GM18858 (cell line): ENCODE data around the gene DAGLB.
A peak's percentile ranks its signal among the peaks of the same experiment; 100 is the strongest.
"Not testable (repeated sequence)": the region's sequence is repeated elsewhere in the genome, so short reads cannot be mapped to it uniquely, and the experiment has no call there.

Experiments used
- ATAC-seq: cut with Tn5 transposase; IDR thresholded peaks from one replicate; pipeline ENCODE4 v1.9.1; 2021; ENCODE audit not compliant: unreplicated experiment

Gene DAGLB

DNA sequence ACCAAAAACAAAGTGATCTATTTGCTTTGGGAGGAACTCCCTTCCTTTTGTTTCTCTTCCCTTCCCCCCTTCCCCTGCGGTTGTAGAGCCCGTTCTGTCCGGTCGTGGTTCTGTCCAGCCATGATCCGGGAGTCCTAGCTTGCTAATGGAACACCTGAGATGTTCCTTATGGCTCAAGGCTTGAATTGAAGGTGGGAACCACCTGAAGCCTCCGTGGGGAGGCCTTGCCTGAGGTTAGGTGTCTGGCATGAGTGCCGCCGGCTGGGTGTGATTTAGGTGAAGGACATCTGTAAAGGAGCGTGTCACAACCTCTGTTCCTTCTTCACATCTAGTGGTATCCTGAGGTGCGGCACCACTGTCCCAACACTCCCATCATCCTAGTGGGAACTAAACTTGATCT, 46.2 kb downstream of the DAGLB start:
- ATAC-seq: no peak

DNA sequence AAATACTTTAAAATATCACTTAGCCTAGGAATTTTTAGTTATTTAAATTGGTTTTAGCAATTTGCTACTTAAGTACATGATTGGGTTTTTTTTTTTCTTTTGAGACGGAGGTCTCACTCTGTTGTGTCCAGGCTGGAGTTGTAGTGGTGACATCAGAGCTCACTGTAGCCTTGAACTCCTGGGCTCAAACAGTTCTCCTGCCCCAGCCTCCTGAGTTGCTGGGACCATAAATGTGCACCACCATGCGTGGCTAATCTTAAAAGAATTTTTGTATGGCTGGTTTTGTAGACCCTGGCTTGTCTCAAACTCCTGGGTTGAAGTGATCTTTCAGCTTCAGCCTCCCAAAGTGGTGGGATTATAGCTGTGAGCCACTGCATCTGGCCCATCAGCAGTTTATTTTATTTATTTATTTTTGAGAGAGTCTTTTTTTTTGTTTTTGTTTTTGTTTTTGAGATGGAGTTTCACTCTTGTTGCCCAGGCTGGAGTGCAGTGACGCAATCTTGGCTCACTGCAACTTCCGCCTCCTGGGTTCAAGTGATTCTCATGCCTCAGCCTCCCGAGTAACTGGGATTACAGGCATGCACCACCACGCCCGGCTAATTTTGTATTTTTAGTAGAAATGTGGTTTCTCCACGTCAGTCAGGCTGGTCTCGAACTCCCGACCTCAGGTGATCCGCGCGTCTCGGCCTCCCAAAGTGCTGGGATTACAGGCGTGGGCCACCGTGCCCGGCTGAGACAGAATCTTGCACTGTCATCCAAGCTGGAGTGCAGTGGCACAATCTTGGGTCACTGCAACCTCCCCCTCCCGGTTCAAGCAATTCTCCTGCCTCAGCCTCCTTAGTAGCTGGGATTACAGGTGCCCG, 47.3 kb downstream of the DAGLB start:
- not testable (repeated sequence) for ATAC-seq

DNA sequence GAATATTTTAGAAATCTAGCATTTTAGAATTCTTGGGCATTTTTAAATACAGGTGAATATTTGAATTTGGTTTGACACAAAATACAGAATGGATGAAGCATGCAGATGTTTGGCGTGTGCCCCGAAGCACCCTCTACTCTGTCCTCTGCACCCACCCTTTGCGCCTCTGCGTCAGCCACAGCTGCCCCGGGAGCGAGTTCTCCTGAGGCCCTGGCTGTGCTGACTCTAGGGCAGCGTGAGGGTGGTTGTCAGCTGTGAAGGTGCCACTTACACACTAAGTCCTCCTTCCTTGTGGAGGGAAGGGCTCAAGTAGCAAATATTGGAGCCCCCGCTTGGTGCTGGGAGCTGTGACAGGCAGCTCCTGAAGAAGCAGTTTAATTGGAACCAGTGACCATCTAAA, 48.4 kb downstream of the DAGLB start:
- ATAC-seq: no peak

DNA sequence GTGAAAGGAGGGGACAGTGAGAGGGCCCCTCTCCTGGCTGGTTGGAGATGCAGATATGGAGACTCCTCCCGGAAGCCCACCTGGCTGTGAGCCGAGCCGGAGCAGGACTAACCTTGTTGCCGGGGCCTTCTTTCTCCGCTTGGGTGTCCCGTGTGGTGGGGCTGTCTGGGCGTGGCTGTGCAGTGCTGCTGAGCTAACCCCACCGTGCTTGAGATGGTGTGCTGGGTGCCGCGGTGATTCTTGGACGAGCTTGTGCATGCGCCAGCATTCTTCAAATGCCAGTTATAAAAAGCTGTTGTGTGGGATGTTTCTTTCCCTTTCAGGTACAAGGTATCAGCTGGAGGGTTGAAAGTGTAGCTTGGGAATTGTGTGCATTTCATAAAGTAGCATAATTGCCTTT, 48.8 kb downstream of the DAGLB start:
- ATAC-seq: no peak

DNA sequence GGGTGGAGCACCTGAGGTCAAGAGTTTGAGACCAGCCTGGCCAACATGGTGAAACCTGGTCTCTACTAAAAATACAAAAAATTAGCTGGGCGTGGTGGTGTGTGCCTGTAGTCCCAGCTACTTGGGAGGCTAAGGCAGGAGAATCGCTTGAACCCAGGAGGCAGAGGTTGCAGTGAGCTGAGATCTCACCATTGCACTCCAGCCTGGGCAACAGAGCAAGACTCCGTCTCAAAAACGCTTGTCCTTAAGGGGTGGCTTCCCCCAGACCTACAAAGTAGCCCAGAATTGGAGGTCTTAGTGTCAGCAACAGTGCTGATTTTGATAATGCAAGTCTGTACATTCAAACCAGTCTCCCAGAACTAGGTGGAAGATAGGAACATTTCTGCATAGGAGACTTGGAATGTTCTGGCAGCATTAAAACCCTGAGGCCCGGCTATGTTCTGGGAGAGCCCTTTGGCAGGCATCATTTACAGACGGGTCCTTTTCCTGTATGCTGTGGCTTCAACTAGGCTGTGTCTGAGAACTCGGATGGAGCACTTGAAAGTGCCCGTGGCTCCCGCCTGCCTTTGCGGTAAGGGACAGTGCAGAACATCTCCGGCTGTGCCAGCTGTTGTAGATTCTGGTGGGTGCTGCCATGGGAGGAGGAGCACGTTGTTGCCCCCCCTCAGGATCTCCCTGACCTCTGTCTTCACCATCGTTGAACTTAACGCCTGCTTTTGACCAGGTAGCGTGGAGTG, 49.8 kb downstream of the DAGLB start:
- not testable (repeated sequence) for ATAC-seq

DNA sequence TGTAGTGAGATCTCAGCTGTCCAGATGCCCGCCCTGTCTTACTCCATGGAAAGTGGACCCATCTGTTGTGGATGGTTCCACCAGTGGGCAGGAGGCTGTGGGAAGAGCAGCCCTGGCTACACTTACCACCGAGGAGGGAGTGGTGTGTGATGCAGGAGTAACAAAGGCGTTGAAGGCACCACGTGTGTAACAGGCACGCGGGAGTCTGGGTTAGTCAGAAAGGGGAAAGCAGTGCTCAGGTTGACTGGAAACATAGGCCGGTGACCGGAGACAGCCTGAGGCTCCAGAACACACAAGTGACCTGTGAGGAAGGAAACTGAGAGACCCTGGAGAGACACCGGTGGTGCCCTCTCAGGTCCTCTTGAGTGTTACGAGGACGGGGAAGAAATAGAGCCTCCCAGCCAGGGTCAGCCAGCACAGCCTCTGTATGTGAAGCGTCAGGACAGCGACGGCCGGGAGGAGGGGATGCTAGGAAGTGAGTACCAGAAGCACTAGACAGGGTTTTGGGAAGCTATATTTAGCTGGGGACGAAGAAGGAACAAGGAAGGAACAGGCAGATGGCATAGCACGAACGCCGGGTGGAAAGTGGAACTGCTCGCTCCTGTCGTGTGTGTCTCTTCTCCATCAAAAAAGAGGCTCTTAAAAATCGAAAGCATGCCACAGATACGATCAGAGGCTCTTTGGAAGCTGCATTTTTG, 51.7 kb downstream of the DAGLB start:
- ATAC-seq: no peak

DNA sequence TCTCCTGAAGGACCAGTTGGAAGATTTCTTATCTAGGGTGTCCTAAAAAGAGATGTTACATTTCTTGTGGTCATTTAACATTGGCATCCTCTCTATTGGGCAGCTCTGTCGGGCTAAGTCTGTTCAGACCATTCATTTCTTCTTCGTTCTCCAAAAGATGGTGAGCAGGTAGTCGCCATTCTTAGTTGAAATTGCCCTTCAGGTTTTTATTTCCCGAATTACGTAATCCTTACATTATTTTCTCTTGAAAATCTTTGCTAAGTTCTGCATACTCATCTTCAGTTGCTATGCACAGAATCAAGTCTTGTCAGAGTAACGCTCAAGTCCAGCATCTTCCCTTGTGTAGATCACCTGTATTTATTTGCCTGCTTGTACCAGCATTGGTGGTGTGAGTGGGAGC, 53.6 kb downstream of the DAGLB start:
- no peak for ATAC-seq

DNA sequence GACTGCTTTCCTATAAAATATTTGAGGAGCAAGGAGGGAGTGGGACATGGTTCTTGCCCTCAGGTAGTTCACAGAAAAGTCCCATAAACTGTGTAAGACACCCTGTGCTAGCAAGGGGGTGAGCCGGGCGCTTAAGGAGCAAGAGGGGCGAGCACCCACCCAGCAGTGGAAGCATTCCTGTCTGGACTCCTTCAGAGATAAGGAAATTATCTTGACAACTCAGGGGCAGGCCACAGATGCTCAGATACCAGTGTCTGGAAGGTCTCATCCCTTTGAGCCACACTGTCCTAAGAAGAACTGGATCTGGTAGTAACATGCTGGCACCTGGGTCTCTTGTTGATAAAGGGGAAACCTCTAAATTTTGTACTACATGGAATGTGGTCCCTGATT, 54.1 kb downstream of the DAGLB start:
- no peak for ATAC-seq

DNA sequence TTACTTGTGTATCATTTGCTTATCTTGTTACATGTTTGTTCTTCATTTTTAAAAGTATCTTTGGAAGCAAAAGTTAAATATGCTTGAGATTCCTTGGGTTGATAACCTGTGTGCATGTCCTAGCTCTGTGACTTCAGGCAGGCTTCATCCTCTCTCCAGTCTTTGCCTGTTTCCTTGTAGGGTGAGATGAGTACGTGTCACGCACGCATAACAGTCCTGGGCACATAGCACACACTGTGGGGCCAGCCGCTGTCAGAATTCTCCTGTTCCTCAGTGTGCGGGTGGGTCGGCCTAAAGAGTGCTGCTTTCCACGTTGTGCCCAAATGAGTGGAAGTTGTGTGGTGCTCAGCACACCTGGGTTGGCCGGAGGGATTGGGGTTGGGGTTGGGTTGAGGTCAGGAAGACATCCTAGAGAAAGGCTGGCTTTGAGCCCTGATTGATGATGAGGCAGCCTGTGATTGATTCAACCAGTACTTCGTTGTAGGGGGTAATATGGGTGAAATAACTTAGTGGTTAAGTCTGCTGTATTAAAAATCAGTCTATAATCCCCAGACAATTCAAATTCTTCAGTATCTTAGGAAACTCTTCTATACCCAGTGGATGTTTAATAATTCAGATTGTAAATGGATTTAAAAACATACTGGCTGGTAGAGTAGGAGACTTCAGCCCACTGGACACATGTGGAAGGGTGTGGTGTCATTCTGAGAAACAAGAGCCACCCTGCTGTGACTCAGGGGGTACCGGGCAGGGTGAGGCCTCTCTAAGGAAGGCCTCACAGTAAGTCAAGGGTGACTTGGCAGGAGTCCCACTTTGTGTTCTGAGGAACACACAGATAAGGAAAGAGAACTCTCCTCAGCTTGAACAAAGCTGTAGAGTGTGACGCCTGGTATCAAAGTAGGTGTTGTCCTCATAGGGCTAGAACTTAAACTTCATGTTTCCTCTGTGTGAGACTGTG, 54.8 kb downstream of the DAGLB start:
- peak; percentile 65 for ATAC-seq

DNA sequence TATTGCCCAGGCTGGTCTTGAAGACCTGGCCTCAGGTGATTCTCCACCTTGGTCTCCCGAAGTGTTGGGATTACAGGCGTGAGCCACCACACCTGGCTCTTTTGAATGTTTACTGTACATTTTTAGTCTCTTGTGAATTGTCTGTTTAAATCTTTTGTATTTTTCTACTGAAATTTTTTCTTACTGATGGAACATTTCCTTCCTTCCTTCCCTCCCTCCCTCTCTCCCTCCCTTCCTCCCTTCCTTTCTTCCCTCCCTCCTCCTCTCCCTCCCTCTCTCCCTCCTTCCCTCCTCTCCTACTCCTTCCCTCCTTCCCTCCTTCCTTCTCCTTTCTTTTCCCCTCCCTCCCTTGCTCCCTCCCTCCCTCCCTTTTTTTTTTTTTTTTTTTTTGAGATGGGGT, 58.0 kb downstream of the DAGLB start:
- no peak for ATAC-seq

DNA sequence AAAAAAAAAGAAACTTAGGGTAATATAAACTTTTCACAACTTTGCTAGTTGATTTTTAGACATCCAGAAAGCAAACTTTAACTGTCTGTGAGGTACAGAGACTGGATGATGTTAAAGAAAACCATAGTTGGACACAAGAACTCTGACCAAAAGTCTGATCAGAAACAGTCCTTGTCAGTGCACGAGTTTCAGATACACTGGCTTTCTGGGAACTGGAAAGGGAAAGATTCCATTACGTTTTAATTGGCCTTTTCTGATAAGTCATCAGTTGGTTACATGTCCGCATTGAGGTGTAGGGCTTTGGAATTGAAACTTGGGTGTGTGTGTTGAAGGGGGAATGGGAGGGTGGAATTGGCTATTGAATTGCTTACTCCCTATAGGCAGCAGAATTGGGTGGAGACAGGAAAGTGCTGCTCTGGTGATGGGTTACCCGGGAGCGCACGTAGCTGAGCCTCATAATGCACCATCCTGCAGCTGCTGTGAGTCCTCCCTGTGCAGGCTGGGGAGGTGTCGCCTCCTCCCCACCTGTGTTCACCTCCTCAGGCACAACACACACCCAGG, 59.9 kb downstream of the DAGLB start:
- ATAC-seq: no peak

DNA sequence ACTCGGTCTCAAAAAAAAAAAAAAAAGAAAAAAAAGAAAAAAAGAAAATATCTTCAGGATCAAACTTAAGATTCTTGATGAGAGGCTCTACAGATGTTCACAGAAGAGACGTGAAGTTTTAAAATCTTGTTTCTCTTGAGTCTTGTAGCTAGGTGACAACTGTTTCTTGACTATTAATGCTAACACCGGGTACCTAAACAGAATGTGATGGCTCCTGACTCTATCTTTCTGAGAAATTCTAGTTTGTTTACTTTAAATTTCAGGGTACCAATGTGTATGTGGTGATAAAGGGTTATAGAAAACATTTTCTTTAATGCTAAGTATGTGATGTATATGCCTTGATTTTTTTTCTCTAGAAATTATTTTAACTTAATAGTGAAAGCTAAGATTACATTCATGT, 61.0 kb downstream of the DAGLB start:
- ATAC-seq: no peak

DNA sequence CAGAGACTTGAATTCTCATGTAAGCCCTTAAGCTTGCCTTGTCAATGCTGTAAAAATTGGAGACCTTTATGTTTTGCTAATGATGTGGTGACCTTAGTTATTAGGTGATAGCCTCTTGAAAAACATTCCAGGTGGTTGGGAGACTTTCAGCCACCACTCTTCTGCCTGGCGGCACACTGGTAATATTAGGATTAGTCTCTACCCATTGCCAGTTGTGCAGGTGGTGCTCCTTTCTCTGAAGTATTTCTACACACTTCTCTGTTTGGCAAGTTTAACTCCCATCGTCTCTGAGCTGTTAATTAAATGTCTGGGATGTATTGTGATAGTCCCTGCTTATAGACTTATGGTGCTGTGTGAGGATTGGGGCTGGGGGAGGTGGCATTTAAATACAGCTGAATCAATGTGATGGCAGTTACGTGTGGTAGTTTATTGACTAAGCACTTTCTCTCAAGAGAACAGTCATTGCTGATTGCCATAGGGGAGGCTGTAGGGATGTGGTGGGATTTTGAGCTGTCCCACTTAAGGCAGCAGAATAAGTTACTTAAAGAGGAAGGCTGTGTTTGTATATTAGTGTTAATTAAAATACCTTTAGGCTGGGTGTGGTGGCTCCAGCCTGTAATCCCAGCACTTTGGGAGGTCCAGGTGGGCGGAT, 61.7 kb downstream of the DAGLB start:
- no peak for ATAC-seq

DNA sequence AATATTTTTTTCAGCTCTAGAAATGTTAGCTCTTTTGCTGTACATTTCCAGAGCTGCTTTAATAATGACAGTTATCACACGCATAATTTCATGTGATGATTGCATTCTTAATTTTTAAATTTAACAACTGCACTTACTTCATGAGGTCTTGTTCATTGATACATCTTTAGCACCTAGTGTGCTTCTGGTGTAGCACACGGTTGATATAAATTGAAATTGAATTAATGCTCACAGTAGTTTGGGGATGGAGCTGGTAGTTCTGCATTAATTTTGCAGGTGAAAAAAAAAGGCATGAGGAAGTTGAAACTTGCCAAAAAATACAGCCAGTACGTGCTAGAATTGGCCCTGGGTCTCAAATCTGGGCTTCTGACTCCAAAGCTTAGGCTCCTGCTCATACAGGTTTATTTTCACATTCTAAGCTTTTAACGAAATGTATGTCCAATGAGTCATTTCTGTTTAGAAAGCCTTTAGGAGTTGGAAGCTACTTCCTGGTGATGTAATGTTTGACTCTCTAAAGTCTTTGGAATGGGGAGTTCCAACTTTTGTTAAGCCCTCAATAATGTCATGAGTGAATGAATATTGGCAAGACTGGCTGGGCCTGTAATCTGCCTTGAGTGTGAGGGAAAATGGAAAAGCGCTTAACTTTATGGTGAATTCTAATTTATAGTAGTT, 62.5 kb downstream of the DAGLB start:
- ATAC-seq: no peak

DNA sequence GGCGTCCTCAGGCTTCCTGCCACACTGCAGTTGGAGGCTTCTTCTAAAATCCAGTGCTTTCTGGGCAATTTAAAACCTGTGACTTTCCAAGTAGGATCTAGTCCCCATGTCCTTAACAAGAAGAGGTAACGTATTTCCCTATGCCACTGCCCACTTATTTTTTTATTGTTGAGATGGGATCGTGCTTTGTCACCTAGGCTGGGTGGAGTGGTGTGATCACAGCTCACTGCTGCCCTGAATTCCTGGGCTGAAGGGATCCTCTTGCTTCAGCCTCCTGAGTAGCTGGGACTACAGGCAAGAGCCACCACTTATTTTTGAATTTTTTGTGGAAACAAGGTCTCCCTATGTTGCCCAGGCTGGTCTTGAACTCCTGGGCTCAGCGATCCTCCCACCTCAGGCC, 63.4 kb downstream of the DAGLB start:
- ATAC-seq: no peak

DNA sequence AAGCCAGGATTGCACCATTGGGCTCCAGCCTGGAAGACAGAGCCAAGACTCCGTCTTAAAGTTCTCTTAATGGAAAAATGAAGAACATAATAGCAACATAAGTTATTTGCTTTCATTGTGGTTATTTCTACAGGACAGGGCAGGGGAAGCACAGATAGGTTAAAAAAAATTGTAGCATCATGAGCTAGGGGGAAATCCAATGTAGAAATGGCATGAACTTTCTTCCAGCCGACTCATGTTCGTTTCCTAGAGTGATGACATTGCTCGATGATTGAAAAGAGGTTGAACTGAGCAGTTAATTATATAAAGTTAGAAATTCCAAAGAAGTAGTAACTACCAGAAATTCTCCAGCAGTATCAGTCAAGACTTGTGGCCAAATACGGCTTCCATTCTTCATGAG, 64.9 kb downstream of the DAGLB start:
- no peak for ATAC-seq

DNA sequence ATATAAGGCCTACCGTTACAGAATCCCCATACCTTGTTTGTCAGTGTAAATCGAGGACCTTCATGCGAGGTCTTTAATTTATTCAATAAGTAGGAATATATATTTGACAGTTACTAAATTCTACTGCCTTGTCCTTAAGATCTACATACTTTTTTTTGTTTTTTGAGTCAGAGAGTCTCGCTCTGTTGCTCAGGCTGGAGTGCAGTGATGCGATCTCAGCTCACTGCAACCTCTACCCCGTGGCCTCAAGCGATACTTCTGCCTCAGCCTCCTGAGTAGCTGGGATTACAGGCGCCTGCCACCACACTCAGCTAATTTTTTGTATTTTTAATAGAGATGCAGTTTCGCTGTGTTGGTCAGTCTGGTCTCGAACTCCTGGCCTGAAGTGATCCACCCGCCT, 65.9 kb downstream of the DAGLB start:
- ATAC-seq: not testable (repeated sequence)

DNA sequence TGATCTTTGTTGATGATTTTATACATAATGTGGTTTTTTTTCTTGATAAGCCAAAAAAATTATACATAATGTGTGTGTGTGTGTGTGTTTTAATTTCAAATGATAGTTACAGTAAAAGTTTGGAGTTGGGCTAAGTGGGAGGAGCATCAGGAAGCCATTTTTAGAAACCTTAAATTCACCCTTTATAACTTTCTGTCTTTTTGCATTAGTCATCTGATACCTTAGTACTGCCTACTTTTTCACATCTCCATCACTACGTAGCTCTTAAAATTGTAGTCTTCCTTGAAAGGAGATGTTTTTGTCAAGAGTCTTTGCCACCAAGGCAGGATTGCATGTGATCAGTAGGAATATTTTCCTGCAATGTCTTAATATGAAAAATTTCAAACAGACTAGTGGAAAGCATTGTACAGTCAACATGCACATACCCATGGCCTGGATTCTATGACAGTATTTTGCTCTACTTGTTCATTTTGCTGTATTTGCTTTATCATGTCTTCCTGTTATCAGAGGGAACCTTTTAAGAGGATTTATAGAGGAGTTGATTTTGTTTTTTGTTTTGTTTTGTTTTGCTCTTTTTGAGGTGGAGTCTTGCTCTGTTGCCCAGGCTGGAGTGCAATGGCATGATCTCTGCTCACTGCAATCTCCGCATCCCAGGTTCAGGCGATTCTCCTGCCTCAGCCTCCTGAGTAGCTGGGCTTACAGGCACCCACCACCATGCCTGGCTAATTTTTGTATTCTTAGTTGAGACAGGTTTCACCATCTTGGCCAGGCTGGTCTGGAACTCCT, 67.3 kb downstream of the DAGLB start:
- no peak for ATAC-seq

DNA sequence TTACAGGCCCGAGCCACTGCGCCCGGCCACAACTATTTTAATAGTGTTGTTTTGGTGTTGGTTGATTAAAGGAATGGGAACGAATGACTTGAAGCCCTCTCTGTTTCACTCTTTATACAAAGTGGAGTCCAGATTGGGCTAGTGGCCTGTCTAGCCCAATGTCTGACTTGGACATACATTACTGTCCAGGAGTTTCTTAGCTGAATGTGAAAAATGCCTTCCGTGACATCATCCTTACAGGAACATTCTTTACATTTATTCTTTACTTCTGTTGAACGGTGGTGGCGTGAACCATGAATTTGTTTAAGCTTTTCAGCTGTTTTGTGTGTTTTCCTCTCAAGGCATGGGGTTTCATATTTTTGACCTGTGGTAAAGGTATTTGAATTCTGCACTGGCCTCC, 67.9 kb downstream of the DAGLB start:
- no peak for ATAC-seq
